HEK293 (cell line): ENCODE data around the gene TRPV2.
A peak's percentile ranks its signal among the peaks of the same experiment; 100 is the strongest.

ENCODE experiments used
- BCL11B ChIP-seq: fragments of 450-650 bp; formaldehyde crosslinking; IDR thresholded peaks from 2 replicates; pipeline ENCODE4 v1.5.1; 2016; ENCODE audit warnings: low read depth, missing biosample characterization, missing genetic modification characterization
- FEZF1 ChIP-seq: fragments of 450-650 bp; formaldehyde crosslinking; IDR thresholded peaks from 2 replicates; pipeline ENCODE4 v1.5.1; 2016; ENCODE audit warnings: missing biosample characterization, missing genetic modification characterization
- GLI4 ChIP-seq: fragments of 450-650 bp; formaldehyde crosslinking; IDR thresholded peaks from 2 replicates; pipeline ENCODE4 v1.5.1; 2016; ENCODE audit warnings: missing biosample characterization, missing genetic modification characterization
- HOXA7 ChIP-seq: sonication (generic); formaldehyde crosslinking; IDR thresholded peaks from 2 replicates; pipeline ENCODE4 v1.8.1; 2022; ENCODE audit warnings: missing genetic modification reagents, borderline replicate concordance
- KLF9 ChIP-seq: fragments of 450-650 bp; formaldehyde crosslinking; IDR thresholded peaks from 2 replicates; pipeline ENCODE4 v1.5.1; 2016; ENCODE audit warnings: missing biosample characterization, missing genetic modification characterization, low read depth
- PRDM10 ChIP-seq: fragments of 450-650 bp; formaldehyde crosslinking; IDR thresholded peaks from 2 replicates; pipeline ENCODE4 v1.5.1; 2016; ENCODE audit warnings: missing biosample characterization, missing genetic modification characterization
- ZFP37 ChIP-seq: fragments of 450-650 bp; formaldehyde crosslinking; IDR thresholded peaks from 2 replicates; pipeline ENCODE4 v1.5.1; 2016; ENCODE audit warnings: missing biosample characterization, missing genetic modification characterization
- ZNF155 ChIP-seq: fragments of 450-650 bp; formaldehyde crosslinking; IDR thresholded peaks from 2 replicates; pipeline ENCODE4 v1.5.1; 2016; ENCODE audit warnings: missing biosample characterization, missing genetic modification characterization
- ZNF169 ChIP-seq: fragments of 450-650 bp; formaldehyde crosslinking; IDR thresholded peaks from 2 replicates; pipeline ENCODE4 v1.5.1; 2016; ENCODE audit warnings: missing biosample characterization, missing genetic modification characterization
- ZNF184 ChIP-seq: fragments of 450-650 bp; IDR thresholded peaks from 2 replicates; pipeline ENCODE4 v1.5.1; 2018; ENCODE audit warnings: missing biosample characterization, mild to moderate bottlenecking, missing genetic modification characterization
- ZNF211 ChIP-seq: fragments of 450-650 bp; formaldehyde crosslinking; IDR thresholded peaks from 2 replicates; pipeline ENCODE4 v1.5.1; 2016; ENCODE audit warnings: low read depth, missing biosample characterization, missing genetic modification characterization
- ZNF239 ChIP-seq: fragments of 450-650 bp; formaldehyde crosslinking; IDR thresholded peaks from 2 replicates; pipeline ENCODE4 v1.5.1; 2016; ENCODE audit warnings: missing biosample characterization, missing genetic modification characterization
- ZNF266 ChIP-seq: fragments of 450-650 bp; formaldehyde crosslinking; IDR thresholded peaks from 2 replicates; pipeline ENCODE4 v1.5.1; 2016; ENCODE audit warnings: missing biosample characterization, missing genetic modification characterization, low read depth
- ZNF274 ChIP-seq, 2 experiments: fragments of 200-500 bp in 1 of 2; fragments of 450-650 bp in 1 of 2; sonication (Bioruptor generic) in 1 of 2; formaldehyde crosslinking in 1 of 2; IDR thresholded peaks; 2 replicates each; pipeline versions ENCODE4 v1.5.1 to v1.6.1; 2014 to 2016; ENCODE audit warnings: borderline replicate concordance in 1 of 2, inconsistent platforms in 1 of 2, low read length in 1 of 2, missing biosample characterization in 1 of 2, missing genetic modification characterization in 1 of 2
- ZNF341 ChIP-seq: fragments of 450-650 bp; formaldehyde crosslinking; IDR thresholded peaks from 2 replicates; pipeline ENCODE4; 2016; ENCODE audit warnings: low read depth, missing biosample characterization, missing genetic modification characterization
- ZNF416 ChIP-seq: fragments of 450-650 bp; formaldehyde crosslinking; IDR thresholded peaks from 2 replicates; pipeline ENCODE4 v1.5.1; 2016; ENCODE audit warnings: missing biosample characterization, missing genetic modification characterization
- ZNF423 ChIP-seq: fragments of 450-650 bp; formaldehyde crosslinking; IDR thresholded peaks from 2 replicates; pipeline ENCODE4 v1.5.1; 2016; ENCODE audit warnings: missing biosample characterization, missing genetic modification characterization
- ZNF529 ChIP-seq: fragments of 450-650 bp; formaldehyde crosslinking; IDR thresholded peaks from 2 replicates; pipeline ENCODE4 v1.5.1; 2017; ENCODE audit warnings: missing genetic modification characterization, missing biosample characterization; ENCODE audit not compliant: insufficient replicate concordance
- ZNF610 ChIP-seq: fragments of 450-650 bp; formaldehyde crosslinking; IDR thresholded peaks from 2 replicates; pipeline ENCODE4 v1.5.1; 2016; ENCODE audit warnings: missing biosample characterization, missing genetic modification characterization, borderline replicate concordance
- ZNF629 ChIP-seq: fragments of 450-650 bp; formaldehyde crosslinking; IDR thresholded peaks from 2 replicates; pipeline ENCODE4 v1.5.1; 2017; ENCODE audit warnings: missing biosample characterization, missing genetic modification characterization
- ZNF660 ChIP-seq: fragments of 450-650 bp; IDR thresholded peaks from 2 replicates; pipeline ENCODE4 v1.5.1; 2018; ENCODE audit warnings: missing biosample characterization, mild to moderate bottlenecking, missing genetic modification characterization
- ZNF791 ChIP-seq: fragments of 450-650 bp; formaldehyde crosslinking; IDR thresholded peaks from 2 replicates; pipeline ENCODE4 v1.5.1; 2016; ENCODE audit warnings: missing biosample characterization, missing genetic modification characterization
- ZNF837 ChIP-seq: fragments of 450-650 bp; formaldehyde crosslinking; IDR thresholded peaks from 2 replicates; pipeline ENCODE4 v1.5.1; 2016; ENCODE audit warnings: missing biosample characterization, missing genetic modification characterization
- ZNF843 ChIP-seq: fragments of 450-650 bp; formaldehyde crosslinking; IDR thresholded peaks from 2 replicates; pipeline ENCODE4 v1.5.1; 2016; ENCODE audit warnings: missing biosample characterization, missing genetic modification characterization
- ZSCAN4 ChIP-seq: fragments of 450-650 bp; formaldehyde crosslinking; IDR thresholded peaks from 2 replicates; pipeline ENCODE4 v1.5.1; 2017; ENCODE audit warnings: missing biosample characterization, missing genetic modification characterization
- ZXDB ChIP-seq: fragments of 450-650 bp; formaldehyde crosslinking; IDR thresholded peaks from 2 replicates; pipeline ENCODE4 v1.5.1; 2016; ENCODE audit warnings: missing biosample characterization, missing genetic modification characterization
- TF ChIP-seq, protein P1 (sequence below): fragments of 450-650 bp; formaldehyde crosslinking; IDR thresholded peaks from 2 replicates; pipeline ENCODE4 v1.5.1; 2016; ENCODE audit warnings: missing biosample characterization, missing genetic modification characterization, borderline replicate concordance
- TF ChIP-seq, protein P2 (sequence below): fragments of 450-650 bp; formaldehyde crosslinking; IDR thresholded peaks from 2 replicates; pipeline ENCODE4 v1.5.1; 2016; ENCODE audit warnings: missing biosample characterization, missing genetic modification characterization

Gene TRPV2

DNA sequence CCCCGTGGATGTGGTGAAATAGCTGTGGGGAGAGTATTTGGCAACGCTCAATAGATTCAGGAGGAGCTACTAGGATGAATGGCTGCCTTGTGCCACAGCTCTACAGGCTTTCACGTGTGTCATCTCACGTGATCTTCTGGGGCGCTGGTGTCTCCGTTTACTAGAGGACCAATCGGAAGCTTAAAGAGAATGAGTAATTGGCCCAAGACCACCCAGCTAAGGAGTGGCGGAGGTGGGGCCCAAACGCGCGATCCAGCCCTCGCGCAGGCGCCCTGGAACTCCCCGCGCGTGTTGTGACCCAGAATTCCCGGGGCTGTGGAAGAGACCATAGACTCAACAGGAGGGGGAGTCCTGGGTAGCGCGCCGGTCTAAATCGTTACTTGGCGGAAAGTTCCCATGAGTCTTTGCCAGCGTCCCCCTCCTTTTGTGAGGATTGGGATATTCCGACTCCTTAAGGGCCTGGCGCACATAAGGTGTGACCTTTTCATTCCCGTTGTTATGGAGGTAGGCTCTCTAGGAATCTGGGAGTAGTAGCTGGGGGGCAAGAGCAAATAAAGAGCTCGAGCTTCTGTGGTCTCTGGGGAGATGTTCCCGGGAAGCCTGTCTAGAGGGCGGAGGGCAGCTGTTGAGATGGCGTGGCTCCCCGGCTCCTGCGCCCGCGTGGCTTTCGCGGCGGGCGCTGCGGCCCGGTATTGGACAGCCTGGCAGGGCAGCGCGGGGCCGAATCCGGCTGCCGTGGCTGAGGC, 23.4 kb downstream of the TRPV2 start (continued):
- TF ChIP-seq, protein P1, sequence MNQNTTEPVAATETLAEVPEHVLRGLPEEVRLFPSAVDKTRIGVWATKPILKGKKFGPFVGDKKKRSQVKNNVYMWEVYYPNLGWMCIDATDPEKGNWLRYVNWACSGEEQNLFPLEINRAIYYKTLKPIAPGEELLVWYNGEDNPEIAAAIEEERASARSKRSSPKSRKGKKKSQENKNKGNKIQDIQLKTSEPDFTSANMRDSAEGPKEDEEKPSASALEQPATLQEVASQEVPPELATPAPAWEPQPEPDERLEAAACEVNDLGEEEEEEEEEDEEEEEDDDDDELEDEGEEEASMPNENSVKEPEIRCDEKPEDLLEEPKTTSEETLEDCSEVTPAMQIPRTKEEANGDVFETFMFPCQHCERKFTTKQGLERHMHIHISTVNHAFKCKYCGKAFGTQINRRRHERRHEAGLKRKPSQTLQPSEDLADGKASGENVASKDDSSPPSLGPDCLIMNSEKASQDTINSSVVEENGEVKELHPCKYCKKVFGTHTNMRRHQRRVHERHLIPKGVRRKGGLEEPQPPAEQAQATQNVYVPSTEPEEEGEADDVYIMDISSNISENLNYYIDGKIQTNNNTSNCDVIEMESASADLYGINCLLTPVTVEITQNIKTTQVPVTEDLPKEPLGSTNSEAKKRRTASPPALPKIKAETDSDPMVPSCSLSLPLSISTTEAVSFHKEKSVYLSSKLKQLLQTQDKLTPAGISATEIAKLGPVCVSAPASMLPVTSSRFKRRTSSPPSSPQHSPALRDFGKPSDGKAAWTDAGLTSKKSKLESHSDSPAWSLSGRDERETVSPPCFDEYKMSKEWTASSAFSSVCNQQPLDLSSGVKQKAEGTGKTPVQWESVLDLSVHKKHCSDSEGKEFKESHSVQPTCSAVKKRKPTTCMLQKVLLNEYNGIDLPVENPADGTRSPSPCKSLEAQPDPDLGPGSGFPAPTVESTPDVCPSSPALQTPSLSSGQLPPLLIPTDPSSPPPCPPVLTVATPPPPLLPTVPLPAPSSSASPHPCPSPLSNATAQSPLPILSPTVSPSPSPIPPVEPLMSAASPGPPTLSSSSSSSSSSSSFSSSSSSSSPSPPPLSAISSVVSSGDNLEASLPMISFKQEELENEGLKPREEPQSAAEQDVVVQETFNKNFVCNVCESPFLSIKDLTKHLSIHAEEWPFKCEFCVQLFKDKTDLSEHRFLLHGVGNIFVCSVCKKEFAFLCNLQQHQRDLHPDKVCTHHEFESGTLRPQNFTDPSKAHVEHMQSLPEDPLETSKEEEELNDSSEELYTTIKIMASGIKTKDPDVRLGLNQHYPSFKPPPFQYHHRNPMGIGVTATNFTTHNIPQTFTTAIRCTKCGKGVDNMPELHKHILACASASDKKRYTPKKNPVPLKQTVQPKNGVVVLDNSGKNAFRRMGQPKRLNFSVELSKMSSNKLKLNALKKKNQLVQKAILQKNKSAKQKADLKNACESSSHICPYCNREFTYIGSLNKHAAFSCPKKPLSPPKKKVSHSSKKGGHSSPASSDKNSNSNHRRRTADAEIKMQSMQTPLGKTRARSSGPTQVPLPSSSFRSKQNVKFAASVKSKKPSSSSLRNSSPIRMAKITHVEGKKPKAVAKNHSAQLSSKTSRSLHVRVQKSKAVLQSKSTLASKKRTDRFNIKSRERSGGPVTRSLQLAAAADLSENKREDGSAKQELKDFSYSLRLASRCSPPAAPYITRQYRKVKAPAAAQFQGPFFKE = no peak
- TF ChIP-seq ZNF416 (tag by site-specific recombination) (no peak), KLF9 (tag by site-specific recombination) (no peak), ZNF423 (tag by site-specific recombination) (no peak), PRDM10 (tag by site-specific recombination) (peak; percentile 100), ZNF274 (IDR thresholded peaks at IDR 0.05; ENCODE audit: low read length) (no peak), ZNF274 (tag by site-specific recombination; IDR thresholded peaks at IDR 0.05; ENCODE audit: borderline replicate concordance) (no peak), ZXDB (tag by site-specific recombination) (peak; percentile 23; the same call in 1 of the 2 replicates), ZFP37 (tag by site-specific recombination) (0 out of 2 replicates have a peak, but pooled peaks have one; percentile 22), BCL11B (tag by site-specific recombination) (no peak), ZNF169 (tag by site-specific recombination) (no peak), HOXA7 (CRISPR knock-in tag) (no peak), ZSCAN4 (tag by site-specific recombination) (0 out of 2 replicates have a peak, but pooled peaks have one; percentile 28), ZNF843 (0 out of 2 replicates have a peak, but pooled peaks have one; percentile 32), ZNF155 (tag by site-specific recombination) (no peak), ZNF266 (tag by site-specific recombination) (no peak), GLI4 (tag by site-specific recombination) (no peak), ZNF529 (tag by site-specific recombination) (no peak), ZNF629 (tag by site-specific recombination) (peak; percentile 73), ZNF837 (tag by site-specific recombination) (no peak), ZNF610 (tag by site-specific recombination) (peak; percentile 50), FEZF1 (tag by site-specific recombination) (no peak), ZNF791 (tag by site-specific recombination) (no peak), ZNF660 (peak; percentile 89), ZNF184 (tag by site-specific recombination) (peak; percentile 18; the same call in 1 of the 2 replicates), ZNF211 (tag by site-specific recombination) (no peak), ZNF239 (tag by site-specific recombination) (no peak), ZNF341 (no peak)
- TF ChIP-seq, protein P2, sequence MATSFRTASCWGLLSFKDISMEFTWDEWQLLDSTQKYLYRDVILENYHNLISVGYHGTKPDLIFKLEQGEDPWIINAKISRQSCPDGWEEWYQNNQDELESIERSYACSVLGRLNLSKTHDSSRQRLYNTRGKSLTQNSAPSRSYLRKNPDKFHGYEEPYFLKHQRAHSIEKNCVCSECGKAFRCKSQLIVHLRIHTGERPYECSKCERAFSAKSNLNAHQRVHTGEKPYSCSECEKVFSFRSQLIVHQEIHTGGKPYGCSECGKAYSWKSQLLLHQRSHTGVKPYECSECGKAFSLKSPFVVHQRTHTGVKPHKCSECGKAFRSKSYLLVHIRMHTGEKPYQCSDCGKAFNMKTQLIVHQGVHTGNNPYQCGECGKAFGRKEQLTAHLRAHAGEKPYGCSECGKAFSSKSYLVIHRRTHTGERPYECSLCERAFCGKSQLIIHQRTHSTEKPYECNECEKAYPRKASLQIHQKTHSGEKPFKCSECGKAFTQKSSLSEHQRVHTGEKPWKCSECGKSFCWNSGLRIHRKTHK (tag by site-specific recombination) = no peak
